ENCODE data around the gene DSTN. TPM values are rescaled to one million over a fixed set of nuclear protein-coding genes. Genes with fewer than 3 reads are reported as not detected.

DSTN gene
- total RNA-seq, 1 experiment from 2014 or later = 412 TPM

DNA sequence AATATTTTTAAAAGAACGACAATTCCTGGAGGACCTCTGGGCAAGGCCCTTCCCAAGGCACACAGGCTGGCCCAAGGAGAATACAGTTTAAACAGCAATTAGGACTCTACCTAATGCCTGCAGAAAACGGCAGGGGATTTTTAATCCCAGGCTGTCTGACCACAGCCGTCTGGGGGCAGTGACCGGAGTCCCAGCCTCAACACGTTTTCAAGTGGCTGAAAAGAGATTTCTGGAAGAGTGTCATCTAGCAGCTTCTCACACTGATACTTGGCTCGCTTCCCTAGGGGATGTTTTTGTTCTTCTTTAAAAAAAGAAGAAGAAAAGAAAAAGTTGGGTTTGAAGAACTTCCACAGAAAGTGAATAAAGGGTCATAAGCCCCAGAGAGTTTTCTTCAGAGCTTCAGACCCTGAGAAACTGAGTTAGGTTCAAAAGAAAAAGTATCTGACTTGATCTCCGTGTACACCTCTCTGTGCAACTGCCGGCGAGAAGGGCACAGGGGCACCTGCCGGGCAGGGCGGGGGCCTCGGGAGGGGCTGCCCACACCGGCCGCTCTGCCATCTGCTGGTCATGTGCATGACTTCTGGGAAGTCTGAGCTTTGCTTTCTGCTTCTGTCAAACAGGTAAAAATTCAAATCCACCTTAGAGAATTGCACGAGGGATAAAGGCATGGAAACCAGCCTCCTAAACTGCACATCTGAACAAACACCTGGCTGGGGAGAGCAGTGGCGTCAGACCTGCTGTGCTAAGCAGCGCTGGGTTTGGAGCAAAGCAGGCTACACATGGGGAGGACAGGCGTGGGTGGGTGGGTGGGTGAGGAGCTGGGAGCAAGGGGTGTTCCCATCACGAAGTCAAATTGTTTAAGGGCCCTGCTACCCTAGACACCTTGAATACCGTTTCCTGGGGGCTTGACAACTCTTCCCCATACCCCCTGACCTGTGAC is 79.2 kb downstream of the DSTN start:
- 0 out of 2 replicates have a peak, but pooled peaks have one; percentile 43 for ATAC-seq
- TF ChIP-seq, protein P1, sequence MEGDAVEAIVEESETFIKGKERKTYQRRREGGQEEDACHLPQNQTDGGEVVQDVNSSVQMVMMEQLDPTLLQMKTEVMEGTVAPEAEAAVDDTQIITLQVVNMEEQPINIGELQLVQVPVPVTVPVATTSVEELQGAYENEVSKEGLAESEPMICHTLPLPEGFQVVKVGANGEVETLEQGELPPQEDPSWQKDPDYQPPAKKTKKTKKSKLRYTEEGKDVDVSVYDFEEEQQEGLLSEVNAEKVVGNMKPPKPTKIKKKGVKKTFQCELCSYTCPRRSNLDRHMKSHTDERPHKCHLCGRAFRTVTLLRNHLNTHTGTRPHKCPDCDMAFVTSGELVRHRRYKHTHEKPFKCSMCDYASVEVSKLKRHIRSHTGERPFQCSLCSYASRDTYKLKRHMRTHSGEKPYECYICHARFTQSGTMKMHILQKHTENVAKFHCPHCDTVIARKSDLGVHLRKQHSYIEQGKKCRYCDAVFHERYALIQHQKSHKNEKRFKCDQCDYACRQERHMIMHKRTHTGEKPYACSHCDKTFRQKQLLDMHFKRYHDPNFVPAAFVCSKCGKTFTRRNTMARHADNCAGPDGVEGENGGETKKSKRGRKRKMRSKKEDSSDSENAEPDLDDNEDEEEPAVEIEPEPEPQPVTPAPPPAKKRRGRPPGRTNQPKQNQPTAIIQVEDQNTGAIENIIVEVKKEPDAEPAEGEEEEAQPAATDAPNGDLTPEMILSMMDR (IDR thresholded peaks at IDR 0.05) = peak; percentile 27; the same call in 1 of the 2 replicates
- no peak for TF ChIP-seq TCF7L2 (IDR thresholded peaks at IDR 0.05; ENCODE audit: low read depth, low read length)
- no TSS peak for BruUV-seq (replicated peaks)
- DNase-seq (ENCODE audit: low read depth, low spot score) = no peak
- no peak overlapping the region; the same call in 1 of the 2 replicates for H3K27ac ChIP-seq (ENCODE audit: low read length)
- no peaks in the 10 kb centered on the region for H3K27me3 ChIP-seq (ENCODE audit: control insufficient read depth, insufficient read depth, low read length)
- no peak overlapping the region for H3K4me3 ChIP-seq (ENCODE audit: low read depth in 2 of 2, low read length in 2 of 2)
- in situ Hi-C loops (cut with HindIII; ENCODE audit: low pct_unique_long_range_greater_than_20kb, low sequenced_read_pairs) (no loop called here), intact Hi-C loops (cut with micrococcal nuclease; ENCODE audit: unreplicated experiment) (no loop called here)
- H3K36me3 ChIP-seq (ENCODE audit: control insufficient read depth, insufficient read depth, low read length) = no peaks in the 10 kb centered on the region
- POLR2A ChIA-PET = interaction anchor here (0.6 kb wide), 1 partner anchor 27 kb away, joined by 4 read pairs; no protein-coding TSS in a partner anchor
- peaks cover 78% of the 10 kb centered on the region for H3K4me1 ChIP-seq (ENCODE audit: control insufficient read depth, insufficient read depth, low read length)
- H3K9me3 ChIP-seq (ENCODE audit: control insufficient read depth, insufficient read depth, low read depth, low read length) = no peaks in the 10 kb centered on the region
- CTCF ChIA-PET = interaction anchor here (0.7 to 1.2 kb wide), 2 partner anchors 15 to 40 kb away, joined by 3 read pairs; no protein-coding TSS in a partner anchor

DNA sequence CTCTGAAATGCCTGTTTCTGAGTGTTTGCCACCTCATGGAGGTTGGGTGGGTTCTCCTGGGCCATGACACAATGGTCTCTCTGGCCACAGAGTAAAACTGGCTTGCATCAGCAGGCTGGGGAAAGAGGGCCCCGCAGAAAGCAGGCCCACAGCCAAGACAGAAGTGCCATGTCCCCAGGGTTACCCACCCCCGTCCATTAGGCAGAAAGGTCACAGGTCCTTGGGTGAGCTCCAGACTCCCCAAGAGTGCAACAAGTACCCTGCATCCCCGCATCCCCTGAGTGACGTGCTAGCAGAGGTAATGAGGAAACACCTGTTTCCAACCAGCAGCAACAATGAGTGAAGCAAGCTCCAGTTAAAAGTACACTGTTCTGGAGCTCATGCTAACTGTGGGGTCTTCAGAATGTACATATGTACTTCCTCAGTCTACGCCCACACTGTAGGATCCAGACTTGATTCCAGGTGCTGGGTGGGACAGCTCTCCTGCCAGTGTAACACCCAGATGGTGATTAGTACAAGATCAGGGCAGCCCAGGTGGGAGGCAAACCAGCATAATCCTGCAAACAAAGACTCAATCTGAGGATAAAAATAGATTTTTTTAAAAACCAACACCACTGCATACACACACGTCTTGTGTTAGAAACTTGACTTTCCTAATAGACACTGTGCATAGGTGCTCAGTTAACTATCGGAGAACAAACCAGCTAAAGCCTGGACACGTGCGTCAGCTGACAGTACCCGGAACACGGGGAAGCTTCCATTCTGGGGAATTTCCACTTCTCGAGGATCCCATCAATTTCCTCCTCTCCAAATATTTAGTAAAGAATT is 80.6 kb downstream of the DSTN start:
- Histone ChIP-seq H3K9me3 (ENCODE audit: control insufficient read depth, insufficient read depth, low read depth, low read length) (no peaks in the 10 kb centered on the region), H3K36me3 (ENCODE audit: control insufficient read depth, insufficient read depth, low read length) (no peaks in the 10 kb centered on the region), H3K4me1 (ENCODE audit: control insufficient read depth, insufficient read depth, low read length) (peaks cover 64% of the 10 kb centered on the region), H3K4me3 (ENCODE audit: low read depth in 2 of 2, low read length in 2 of 2) (no peak overlapping the region), H3K27me3 (ENCODE audit: control insufficient read depth, insufficient read depth, low read length) (no peaks in the 10 kb centered on the region), H3K27ac (ENCODE audit: low read length) (peak overlapping the region; percentile 76)
- POLR2A ChIA-PET = interaction anchor here (0.6 kb wide), 1 partner anchor 1073 kb away, joined by 11 read pairs; no protein-coding TSS in a partner anchor
- intact Hi-C loops (cut with micrococcal nuclease; ENCODE audit: unreplicated experiment) = no loop called here
- CTCF ChIA-PET = no interaction called here
- BruUV-seq (replicated peaks) = no TSS peak
- in situ Hi-C loops (cut with HindIII; ENCODE audit: low pct_unique_long_range_greater_than_20kb, low sequenced_read_pairs) = no loop called here
- ATAC-seq (no peak), DNase-seq (ENCODE audit: low read depth, low spot score) (no peak)
- TF ChIP-seq, protein P1 (IDR thresholded peaks at IDR 0.05) = no peak
- TF ChIP-seq TCF7L2 (IDR thresholded peaks at IDR 0.05; ENCODE audit: low read depth, low read length) (no peak), POLR2AphosphoS5 (IDR thresholded peaks at IDR 0.05; ENCODE audit: low read depth, low read length) (no peak), SIN3A (IDR thresholded peaks at IDR 0.05; ENCODE audit: borderline replicate concordance, insufficient read depth, low read depth, low read length) (no peak)
- TF ChIP-seq, protein P2, sequence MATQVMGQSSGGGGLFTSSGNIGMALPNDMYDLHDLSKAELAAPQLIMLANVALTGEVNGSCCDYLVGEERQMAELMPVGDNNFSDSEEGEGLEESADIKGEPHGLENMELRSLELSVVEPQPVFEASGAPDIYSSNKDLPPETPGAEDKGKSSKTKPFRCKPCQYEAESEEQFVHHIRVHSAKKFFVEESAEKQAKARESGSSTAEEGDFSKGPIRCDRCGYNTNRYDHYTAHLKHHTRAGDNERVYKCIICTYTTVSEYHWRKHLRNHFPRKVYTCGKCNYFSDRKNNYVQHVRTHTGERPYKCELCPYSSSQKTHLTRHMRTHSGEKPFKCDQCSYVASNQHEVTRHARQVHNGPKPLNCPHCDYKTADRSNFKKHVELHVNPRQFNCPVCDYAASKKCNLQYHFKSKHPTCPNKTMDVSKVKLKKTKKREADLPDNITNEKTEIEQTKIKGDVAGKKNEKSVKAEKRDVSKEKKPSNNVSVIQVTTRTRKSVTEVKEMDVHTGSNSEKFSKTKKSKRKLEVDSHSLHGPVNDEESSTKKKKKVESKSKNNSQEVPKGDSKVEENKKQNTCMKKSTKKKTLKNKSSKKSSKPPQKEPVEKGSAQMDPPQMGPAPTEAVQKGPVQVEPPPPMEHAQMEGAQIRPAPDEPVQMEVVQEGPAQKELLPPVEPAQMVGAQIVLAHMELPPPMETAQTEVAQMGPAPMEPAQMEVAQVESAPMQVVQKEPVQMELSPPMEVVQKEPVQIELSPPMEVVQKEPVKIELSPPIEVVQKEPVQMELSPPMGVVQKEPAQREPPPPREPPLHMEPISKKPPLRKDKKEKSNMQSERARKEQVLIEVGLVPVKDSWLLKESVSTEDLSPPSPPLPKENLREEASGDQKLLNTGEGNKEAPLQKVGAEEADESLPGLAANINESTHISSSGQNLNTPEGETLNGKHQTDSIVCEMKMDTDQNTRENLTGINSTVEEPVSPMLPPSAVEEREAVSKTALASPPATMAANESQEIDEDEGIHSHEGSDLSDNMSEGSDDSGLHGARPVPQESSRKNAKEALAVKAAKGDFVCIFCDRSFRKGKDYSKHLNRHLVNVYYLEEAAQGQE (IDR thresholded peaks at IDR 0.05; ENCODE audit: insufficient read depth in 1 of 2, low read depth in 2 of 2, low read length in 1 of 2) = no peak

All from Panc1 (cell line).